Measurements from ENCODE around the gene SLC5A12.

Gene SLC5A12

GRCh38 chr11:26719289-26719973, 2.4 kb downstream of the SLC5A12 start:
- DNase-seq, result no peak

- no peak for DNase-seq
Measured at GRCh38 chr11:26717771-26718170, 4.1 kb downstream of the SLC5A12 start.

GRCh38 chr11:26715133-26715532, 6.7 kb downstream of the SLC5A12 start:
- no peak for DNase-seq

- no peak for DNase-seq
Measured at GRCh38 chr11:26712497-26712896, 9.4 kb downstream of the SLC5A12 start.

- no peak for DNase-seq
Measured at GRCh38 chr11:26710489-26710888, 11.4 kb downstream of the SLC5A12 start.

- no peak for DNase-seq
Measured at GRCh38 chr11:26708736-26709456, 13.0 kb downstream of the SLC5A12 start.

GRCh38 chr11:26706181-26706580, 15.7 kb downstream of the SLC5A12 start:
- no peak for DNase-seq

- DNase-seq, result no peak
Measured at GRCh38 chr11:26704249-26704648, 17.6 kb downstream of the SLC5A12 start.

- DNase-seq, result no peak
Measured at GRCh38 chr11:26703411-26704191, 18.3 kb downstream of the SLC5A12 start.

GRCh38 chr11:26702406-26702805, 19.5 kb downstream of the SLC5A12 start:
- no peak for DNase-seq

GRCh38 chr11:26700574-26701235, 21.2 kb downstream of the SLC5A12 start:
- DNase-seq, result no peak

GRCh38 chr11:26698224-26698623, 23.6 kb downstream of the SLC5A12 start:
- DNase-seq, result no peak

- DNase-seq, result no peak
Measured at GRCh38 chr11:26696330-26696729, 25.5 kb downstream of the SLC5A12 start.

- DNase-seq, result no peak
Measured at GRCh38 chr11:26688701-26689100, 33.2 kb downstream of the SLC5A12 start.

GRCh38 chr11:26687351-26687750, 34.5 kb downstream of the SLC5A12 start:
- no peak for DNase-seq

- DNase-seq, result no peak
Measured at GRCh38 chr11:26677566-26677965, 44.3 kb downstream of the SLC5A12 start.

GRCh38 chr11:26676641-26677040, 45.2 kb downstream of the SLC5A12 start:
- DNase-seq, result no peak

- no peak for DNase-seq
Measured at GRCh38 chr11:26675233-26675928, 46.5 kb downstream of the SLC5A12 start.

GRCh38 chr11:26665946-26666345, 55.9 kb downstream of the SLC5A12 start:
- DNase-seq, result no peak

GRCh38 chr11:26665036-26665435, 56.8 kb downstream of the SLC5A12 start:
- no peak for DNase-seq

- no peak for DNase-seq
Measured at GRCh38 chr11:26662916-26663315, 58.9 kb downstream of the SLC5A12 start.

- no peak for DNase-seq
Measured at GRCh38 chr11:26655287-26655686, 66.6 kb downstream of the SLC5A12 start.

- DNase-seq, result no peak
Measured at GRCh38 chr11:26651916-26652315, 69.9 kb downstream of the SLC5A12 start.

Data from activated CD4-positive, alpha-beta T cell treated with anti-CD3 and anti-CD28 coated beads, Interleukin-2, amount 50 U/mL, for 16 hours (primary cell).